ENCODE data around the gene MLST8. TPM values are rescaled to one million over a fixed set of nuclear protein-coding genes. Genes with fewer than 3 reads are reported as not detected.
A peak's percentile ranks its signal among the peaks of the same experiment; 100 is the strongest.

Gene MLST8
- polyA plus RNA-seq, 3 donors = 29.9 to 54.3 (median 30.5) TPM

DNA sequence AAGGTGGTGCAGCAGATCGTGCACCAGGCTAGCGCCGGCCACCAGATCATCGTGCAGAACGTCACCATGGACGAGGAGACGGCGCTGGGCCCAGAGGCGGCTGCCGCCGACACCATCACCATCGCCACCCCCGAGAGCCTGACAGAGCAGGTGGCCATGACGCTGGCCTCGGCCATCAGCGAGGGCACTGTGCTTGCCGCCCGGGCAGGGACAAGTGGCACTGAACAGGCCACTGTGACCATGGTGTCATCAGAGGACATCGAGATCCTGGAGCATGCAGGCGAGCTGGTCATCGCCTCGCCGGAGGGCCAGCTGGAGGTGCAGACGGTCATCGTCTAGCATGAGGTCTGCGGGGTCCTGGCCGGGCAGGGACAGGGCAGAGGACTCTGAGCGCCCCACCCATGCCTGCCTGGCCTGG lies 30.0 kb downstream of the MLST8 start:
- Histone ChIP-seq H3K4me2 (replicated peaks; ENCODE audit: extremely low read depth, low read length, poor library complexity, severe bottlenecking) (no peak overlapping the region), H3K4me1 (ENCODE audit: control insufficient read depth in 1 of 2, insufficient read depth in 2 of 2, low read length in 2 of 2) (peaks cover 5 to 6% of the 10 kb centered on the region in 2 donors), H3K9me3 (replicated peaks in 1 of 2; ENCODE audit: control insufficient read depth in 1 of 2, insufficient read depth in 1 of 2, low read length in 2 of 2) (no peaks in the 10 kb centered on the region), H3K27me3 (ENCODE audit: control insufficient read depth in 2 of 2, insufficient read depth in 2 of 2, low read length in 2 of 2) (peaks cover 18 to 38% of the 10 kb centered on the region in 2 donors), H3K27ac (ENCODE audit: low read depth in 1 of 2, low read length in 2 of 2) (no peak overlapping the region), H3K36me3 (replicated peaks in 1 of 2; ENCODE audit: control insufficient read depth in 1 of 2, insufficient read depth in 2 of 2, low read length in 2 of 2) (peaks cover 50 to 60% of the 10 kb centered on the region in 2 donors), H3K9ac (ENCODE audit: insufficient read depth, low read length, poor library complexity, severe bottlenecking) (no peak overlapping the region), H3K79me2 (ENCODE audit: insufficient read depth, low read length) (no peaks in the 10 kb centered on the region), H3K4me3 (replicated peaks in 1 of 3; ENCODE audit: low read depth in 2 of 3, low read length in 3 of 3) (no peak overlapping the region), H2AFZ (ENCODE audit: insufficient read depth, low read depth, low read length, poor library complexity, severe bottlenecking) (no peak overlapping the region), H4K20me1 (ENCODE audit: insufficient read depth, low read length) (peaks cover 26% of the 10 kb centered on the region)
- TF ChIP-seq, protein P1, sequence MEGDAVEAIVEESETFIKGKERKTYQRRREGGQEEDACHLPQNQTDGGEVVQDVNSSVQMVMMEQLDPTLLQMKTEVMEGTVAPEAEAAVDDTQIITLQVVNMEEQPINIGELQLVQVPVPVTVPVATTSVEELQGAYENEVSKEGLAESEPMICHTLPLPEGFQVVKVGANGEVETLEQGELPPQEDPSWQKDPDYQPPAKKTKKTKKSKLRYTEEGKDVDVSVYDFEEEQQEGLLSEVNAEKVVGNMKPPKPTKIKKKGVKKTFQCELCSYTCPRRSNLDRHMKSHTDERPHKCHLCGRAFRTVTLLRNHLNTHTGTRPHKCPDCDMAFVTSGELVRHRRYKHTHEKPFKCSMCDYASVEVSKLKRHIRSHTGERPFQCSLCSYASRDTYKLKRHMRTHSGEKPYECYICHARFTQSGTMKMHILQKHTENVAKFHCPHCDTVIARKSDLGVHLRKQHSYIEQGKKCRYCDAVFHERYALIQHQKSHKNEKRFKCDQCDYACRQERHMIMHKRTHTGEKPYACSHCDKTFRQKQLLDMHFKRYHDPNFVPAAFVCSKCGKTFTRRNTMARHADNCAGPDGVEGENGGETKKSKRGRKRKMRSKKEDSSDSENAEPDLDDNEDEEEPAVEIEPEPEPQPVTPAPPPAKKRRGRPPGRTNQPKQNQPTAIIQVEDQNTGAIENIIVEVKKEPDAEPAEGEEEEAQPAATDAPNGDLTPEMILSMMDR (IDR thresholded peaks at IDR 0.05) = no peak
- intact Hi-C loops (cut with micrococcal nuclease) = no loop called here
- Mint-ChIP-seq H3K27me3 (ENCODE audit: low read depth in 3 of 3) (peaks cover 35 to 50% (median 36%) of the 10 kb centered on the region in 3 donors), H3K9me3 (peaks cover 0 to 6% (median 0%) of the 10 kb centered on the region in 7 donors), H3K27ac (no peak overlapping the region), H3K36me3 (peaks cover 46 to 62% of the 10 kb centered on the region in 2 donors), H3K4me1 (peaks cover 5% of the 10 kb centered on the region), H3K4me3 (peak overlapping the region in 1 of 2 donors; percentile 51)
- no peak for DNase-seq
- 96% methylated on average over 28 of the region's 28 CpGs for WGBS (ENCODE audit: insufficient coverage)

DNA sequence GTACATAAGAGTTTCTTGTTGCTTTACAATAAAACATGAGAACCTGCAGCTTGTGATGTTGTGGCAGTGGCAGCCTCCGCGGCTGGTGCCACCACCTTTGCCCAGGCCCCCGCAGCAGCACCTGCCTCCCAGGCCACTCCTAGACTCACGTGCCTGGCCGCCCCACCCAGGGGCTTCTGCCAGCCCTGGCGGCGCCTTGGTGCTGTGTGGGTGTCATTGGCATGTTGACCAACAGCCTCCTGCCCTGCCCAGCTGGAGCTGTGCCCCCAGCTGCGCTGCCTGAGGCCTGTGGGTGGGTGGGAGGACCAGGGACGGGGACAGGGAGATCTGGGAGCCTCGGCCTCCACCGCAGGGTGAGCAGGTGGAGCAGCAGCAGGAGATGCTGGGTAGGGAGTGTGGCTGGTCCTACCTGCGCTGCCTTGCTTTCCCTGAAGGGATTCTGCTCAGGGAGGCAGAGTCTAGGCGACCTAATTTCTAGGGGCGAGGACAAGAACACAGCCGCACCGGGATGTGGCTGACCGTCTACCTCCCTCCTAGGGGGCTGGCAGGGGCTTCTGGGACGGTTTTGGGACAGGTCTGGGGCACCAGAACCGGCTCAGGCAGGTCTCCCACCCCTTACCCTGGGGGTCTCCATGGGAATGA lies 30.6 kb downstream of the MLST8 start:
- Histone ChIP-seq H3K9me3 (replicated peaks in 1 of 2; ENCODE audit: control insufficient read depth in 1 of 2, insufficient read depth in 1 of 2, low read length in 2 of 2) (no peaks in the 10 kb centered on the region), H3K4me1 (ENCODE audit: control insufficient read depth in 1 of 2, insufficient read depth in 2 of 2, low read length in 2 of 2) (peaks cover 5 to 6% of the 10 kb centered on the region in 2 donors), H3K36me3 (replicated peaks in 1 of 2; ENCODE audit: control insufficient read depth in 1 of 2, insufficient read depth in 2 of 2, low read length in 2 of 2) (peaks cover 45 to 56% of the 10 kb centered on the region in 2 donors), H3K79me2 (ENCODE audit: insufficient read depth, low read length) (no peaks in the 10 kb centered on the region), H3K27ac (ENCODE audit: low read depth in 1 of 2, low read length in 2 of 2) (no peak overlapping the region), H3K9ac (ENCODE audit: insufficient read depth, low read length, poor library complexity, severe bottlenecking) (no peak overlapping the region), H3K27me3 (ENCODE audit: control insufficient read depth in 2 of 2, insufficient read depth in 2 of 2, low read length in 2 of 2) (peaks cover 18 to 38% of the 10 kb centered on the region in 2 donors), H4K20me1 (ENCODE audit: insufficient read depth, low read length) (peaks cover 26% of the 10 kb centered on the region), H3K4me3 (replicated peaks in 1 of 3; ENCODE audit: low read depth in 2 of 3, low read length in 3 of 3) (no peak overlapping the region), H3K4me2 (replicated peaks; ENCODE audit: extremely low read depth, low read length, poor library complexity, severe bottlenecking) (no peak overlapping the region), H2AFZ (ENCODE audit: insufficient read depth, low read depth, low read length, poor library complexity, severe bottlenecking) (no peak overlapping the region)
- Mint-ChIP-seq H3K4me1 (peaks cover 5% of the 10 kb centered on the region), H3K36me3 (peaks cover 43 to 57% of the 10 kb centered on the region in 2 donors), H3K27me3 (ENCODE audit: low read depth in 3 of 3) (peaks cover 35 to 50% (median 36%) of the 10 kb centered on the region in 3 donors), H3K9me3 (peaks cover 0 to 6% (median 0%) of the 10 kb centered on the region in 7 donors), H3K4me3 (peak overlapping the region in 1 of 2 donors; percentile 39), H3K27ac (no peak overlapping the region)
- intact Hi-C loops (cut with micrococcal nuclease) = no loop called here
- WGBS (ENCODE audit: insufficient coverage) = 90% methylated on average over 14 of the region's 19 CpGs
- DNase-seq = no peak
- TF ChIP-seq, protein P1 (IDR thresholded peaks at IDR 0.05) = no peak

Measured in CD14-positive monocyte (primary cell).